ENCODE results near the gene PRKG1. TPM values are rescaled to one million over a fixed set of nuclear protein-coding genes. Genes with fewer than 3 reads are reported as not detected.

Gene PRKG1
- total and polyA plus RNA-seq, 4 donors = 0.46 to 5.1 (median 1.5) TPM

DNA sequence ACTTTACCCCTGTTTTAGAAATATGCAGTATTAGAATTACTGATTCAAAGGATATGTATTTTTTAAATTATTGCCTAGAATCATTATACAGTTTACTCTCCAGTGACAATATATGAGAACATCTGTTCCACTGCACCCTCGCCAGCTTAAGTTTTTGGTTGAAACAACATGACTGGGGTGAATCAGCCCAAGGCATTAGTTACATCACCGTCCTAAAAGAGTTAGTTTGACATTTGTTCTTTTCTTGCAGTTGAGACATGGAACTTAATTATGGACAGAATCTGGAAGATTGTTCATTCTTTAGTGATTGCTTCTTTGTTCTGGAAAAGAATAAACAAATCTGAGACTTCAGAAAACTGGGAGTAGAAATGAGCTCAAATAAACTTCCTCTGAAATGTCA, 1072.5 kb downstream of the PRKG1 start:
- no peak for DNase-seq (ENCODE audit: low spot score)
- no peak overlapping the region for H3K27ac ChIP-seq (ENCODE audit: low read depth in 1 of 2, low read length in 2 of 2)
- TF ChIP-seq GABPA (IDR thresholded peaks at IDR 0.05 in 1 of 2, conservative IDR thresholded peaks at IDR 0.05 in 1 of 2) (no peak), YY1 (IDR thresholded peaks at IDR 0.05) (no peak)
- TF ChIP-seq, protein P1, sequence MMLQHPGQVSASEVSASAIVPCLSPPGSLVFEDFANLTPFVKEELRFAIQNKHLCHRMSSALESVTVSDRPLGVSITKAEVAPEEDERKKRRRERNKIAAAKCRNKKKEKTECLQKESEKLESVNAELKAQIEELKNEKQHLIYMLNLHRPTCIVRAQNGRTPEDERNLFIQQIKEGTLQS (IDR thresholded peaks at IDR 0.05) = no peak
- H3K4me1 ChIP-seq (ENCODE audit: control insufficient read depth in 4 of 4, insufficient read depth in 4 of 4, low read length in 3 of 4) = no peaks in the 10 kb centered on the region
- H3K36me3 ChIP-seq (ENCODE audit: control insufficient read depth in 4 of 4, insufficient read depth in 3 of 4, low read depth in 1 of 4, low read length in 3 of 4) = no peaks in the 10 kb centered on the region
- no peak overlapping the region for H3K9ac ChIP-seq (ENCODE audit: low read depth in 1 of 2, low read length in 2 of 2)
- 76% methylated on average over 2 of the region's 2 CpGs for WGBS
- H3K4me3 ChIP-seq (ENCODE audit: low read depth in 1 of 3, low read length in 3 of 3) = no peak overlapping the region
- no peaks in the 10 kb centered on the region for H3K27me3 ChIP-seq (ENCODE audit: control insufficient read depth in 4 of 4, insufficient read depth in 4 of 4, low read length in 3 of 4)
- no peaks in the 10 kb centered on the region for H3K9me3 ChIP-seq (ENCODE audit: control insufficient read depth in 4 of 4, low read length in 3 of 4)

DNA sequence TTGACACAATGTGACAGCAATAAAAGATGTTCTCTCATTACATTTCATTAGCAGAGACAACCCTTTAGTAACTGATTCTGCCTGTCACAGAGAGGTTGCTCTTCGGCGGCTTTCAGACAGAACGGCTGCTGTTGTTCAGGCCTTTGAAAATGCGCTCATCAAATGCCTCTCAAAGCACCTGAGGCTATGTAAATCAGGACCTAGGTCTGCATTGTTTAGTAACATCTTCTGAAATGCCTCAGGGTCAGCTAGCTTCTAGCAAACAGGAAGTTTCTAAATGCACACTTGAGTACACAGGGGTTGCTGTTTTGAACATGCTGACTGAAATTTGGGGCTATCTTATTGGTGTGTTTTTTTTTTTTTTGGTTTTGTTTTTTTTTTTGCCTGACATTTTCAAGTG, 1096.5 kb downstream of the PRKG1 start:
- WGBS = 74% methylated on average over 4 of the region's 4 CpGs
- DNase-seq (ENCODE audit: low spot score) = no peak
- Histone ChIP-seq H3K27ac (ENCODE audit: low read depth in 1 of 2, low read length in 2 of 2) (no peak overlapping the region), H3K27me3 (ENCODE audit: control insufficient read depth in 4 of 4, insufficient read depth in 4 of 4, low read length in 3 of 4) (no peaks in the 10 kb centered on the region), H3K4me3 (ENCODE audit: low read depth in 1 of 3, low read length in 3 of 3) (no peak overlapping the region), H3K36me3 (ENCODE audit: control insufficient read depth in 4 of 4, insufficient read depth in 3 of 4, low read depth in 1 of 4, low read length in 3 of 4) (no peaks in the 10 kb centered on the region), H3K4me1 (ENCODE audit: control insufficient read depth in 4 of 4, insufficient read depth in 4 of 4, low read length in 3 of 4) (no peaks in the 10 kb centered on the region), H3K9ac (ENCODE audit: low read depth in 1 of 2, low read length in 2 of 2) (no peak overlapping the region), H3K9me3 (ENCODE audit: control insufficient read depth in 4 of 4, low read length in 3 of 4) (no peaks in the 10 kb centered on the region)
- no peak for TF ChIP-seq HNF4A (conservative IDR thresholded peaks at IDR 0.05)
- TF ChIP-seq EGR1 (IDR thresholded peaks at IDR 0.05; ENCODE audit: low read depth in 2 of 2) = no peak
- no peak for TF ChIP-seq YY1 (IDR thresholded peaks at IDR 0.05)
- TF ChIP-seq FOXA2 (IDR thresholded peaks at IDR 0.05) = no peak
- TF ChIP-seq JUND (IDR thresholded peaks at IDR 0.05) = no peak
- TF ChIP-seq, protein P2, sequence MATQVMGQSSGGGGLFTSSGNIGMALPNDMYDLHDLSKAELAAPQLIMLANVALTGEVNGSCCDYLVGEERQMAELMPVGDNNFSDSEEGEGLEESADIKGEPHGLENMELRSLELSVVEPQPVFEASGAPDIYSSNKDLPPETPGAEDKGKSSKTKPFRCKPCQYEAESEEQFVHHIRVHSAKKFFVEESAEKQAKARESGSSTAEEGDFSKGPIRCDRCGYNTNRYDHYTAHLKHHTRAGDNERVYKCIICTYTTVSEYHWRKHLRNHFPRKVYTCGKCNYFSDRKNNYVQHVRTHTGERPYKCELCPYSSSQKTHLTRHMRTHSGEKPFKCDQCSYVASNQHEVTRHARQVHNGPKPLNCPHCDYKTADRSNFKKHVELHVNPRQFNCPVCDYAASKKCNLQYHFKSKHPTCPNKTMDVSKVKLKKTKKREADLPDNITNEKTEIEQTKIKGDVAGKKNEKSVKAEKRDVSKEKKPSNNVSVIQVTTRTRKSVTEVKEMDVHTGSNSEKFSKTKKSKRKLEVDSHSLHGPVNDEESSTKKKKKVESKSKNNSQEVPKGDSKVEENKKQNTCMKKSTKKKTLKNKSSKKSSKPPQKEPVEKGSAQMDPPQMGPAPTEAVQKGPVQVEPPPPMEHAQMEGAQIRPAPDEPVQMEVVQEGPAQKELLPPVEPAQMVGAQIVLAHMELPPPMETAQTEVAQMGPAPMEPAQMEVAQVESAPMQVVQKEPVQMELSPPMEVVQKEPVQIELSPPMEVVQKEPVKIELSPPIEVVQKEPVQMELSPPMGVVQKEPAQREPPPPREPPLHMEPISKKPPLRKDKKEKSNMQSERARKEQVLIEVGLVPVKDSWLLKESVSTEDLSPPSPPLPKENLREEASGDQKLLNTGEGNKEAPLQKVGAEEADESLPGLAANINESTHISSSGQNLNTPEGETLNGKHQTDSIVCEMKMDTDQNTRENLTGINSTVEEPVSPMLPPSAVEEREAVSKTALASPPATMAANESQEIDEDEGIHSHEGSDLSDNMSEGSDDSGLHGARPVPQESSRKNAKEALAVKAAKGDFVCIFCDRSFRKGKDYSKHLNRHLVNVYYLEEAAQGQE (IDR thresholded peaks at IDR 0.05) = no peak
- TF ChIP-seq, protein P3, sequence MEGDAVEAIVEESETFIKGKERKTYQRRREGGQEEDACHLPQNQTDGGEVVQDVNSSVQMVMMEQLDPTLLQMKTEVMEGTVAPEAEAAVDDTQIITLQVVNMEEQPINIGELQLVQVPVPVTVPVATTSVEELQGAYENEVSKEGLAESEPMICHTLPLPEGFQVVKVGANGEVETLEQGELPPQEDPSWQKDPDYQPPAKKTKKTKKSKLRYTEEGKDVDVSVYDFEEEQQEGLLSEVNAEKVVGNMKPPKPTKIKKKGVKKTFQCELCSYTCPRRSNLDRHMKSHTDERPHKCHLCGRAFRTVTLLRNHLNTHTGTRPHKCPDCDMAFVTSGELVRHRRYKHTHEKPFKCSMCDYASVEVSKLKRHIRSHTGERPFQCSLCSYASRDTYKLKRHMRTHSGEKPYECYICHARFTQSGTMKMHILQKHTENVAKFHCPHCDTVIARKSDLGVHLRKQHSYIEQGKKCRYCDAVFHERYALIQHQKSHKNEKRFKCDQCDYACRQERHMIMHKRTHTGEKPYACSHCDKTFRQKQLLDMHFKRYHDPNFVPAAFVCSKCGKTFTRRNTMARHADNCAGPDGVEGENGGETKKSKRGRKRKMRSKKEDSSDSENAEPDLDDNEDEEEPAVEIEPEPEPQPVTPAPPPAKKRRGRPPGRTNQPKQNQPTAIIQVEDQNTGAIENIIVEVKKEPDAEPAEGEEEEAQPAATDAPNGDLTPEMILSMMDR (IDR thresholded peaks at IDR 0.05; ENCODE audit: low read depth, low read length, missing input control) = no peak
- no peak for TF ChIP-seq RXRA (IDR thresholded peaks at IDR 0.05)
- no peak for TF ChIP-seq NR2F2 (IDR thresholded peaks at IDR 0.05)
- TF ChIP-seq, protein P1 (IDR thresholded peaks at IDR 0.05) = no peak
- TF ChIP-seq, protein P4, sequence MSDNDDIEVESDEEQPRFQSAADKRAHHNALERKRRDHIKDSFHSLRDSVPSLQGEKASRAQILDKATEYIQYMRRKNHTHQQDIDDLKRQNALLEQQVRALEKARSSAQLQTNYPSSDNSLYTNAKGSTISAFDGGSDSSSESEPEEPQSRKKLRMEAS (IDR thresholded peaks at IDR 0.05) = no peak

DNA sequence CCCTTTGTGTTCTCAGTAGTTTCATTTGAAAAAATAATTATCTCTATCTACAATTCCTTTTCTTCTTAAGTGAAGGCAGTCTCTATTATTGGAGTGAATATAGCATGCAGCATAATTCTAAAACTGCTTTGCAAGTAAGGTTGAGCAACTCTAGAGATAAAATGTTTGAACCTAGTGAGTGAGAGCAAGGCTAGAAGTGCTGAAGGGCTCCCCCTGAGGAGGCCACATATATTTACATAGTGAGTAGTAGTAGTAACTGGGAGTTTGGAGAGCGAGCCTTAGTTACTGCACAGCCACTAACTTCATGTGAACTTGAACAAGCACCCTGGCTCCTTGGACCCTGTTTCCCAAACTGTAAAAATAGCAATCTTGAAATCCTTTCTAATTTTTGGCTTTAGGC, 1098.3 kb downstream of the PRKG1 start:
- Histone ChIP-seq H3K27me3 (ENCODE audit: control insufficient read depth in 4 of 4, insufficient read depth in 4 of 4, low read length in 3 of 4) (no peaks in the 10 kb centered on the region), H3K27ac (ENCODE audit: low read depth in 1 of 2, low read length in 2 of 2) (no peak overlapping the region), H3K9me3 (ENCODE audit: control insufficient read depth in 4 of 4, low read length in 3 of 4) (no peaks in the 10 kb centered on the region), H3K9ac (ENCODE audit: low read depth in 1 of 2, low read length in 2 of 2) (no peak overlapping the region), H3K36me3 (ENCODE audit: control insufficient read depth in 4 of 4, insufficient read depth in 3 of 4, low read depth in 1 of 4, low read length in 3 of 4) (no peaks in the 10 kb centered on the region), H3K4me1 (ENCODE audit: control insufficient read depth in 4 of 4, insufficient read depth in 4 of 4, low read length in 3 of 4) (no peaks in the 10 kb centered on the region), H3K4me3 (ENCODE audit: low read depth in 1 of 3, low read length in 3 of 3) (no peak overlapping the region)
- no peak for DNase-seq (ENCODE audit: low spot score)
- TF ChIP-seq, protein P3 (IDR thresholded peaks at IDR 0.05; ENCODE audit: low read depth, low read length, missing input control) = no peak
- TF ChIP-seq RAD21 (IDR thresholded peaks at IDR 0.05) (no peak), FOXA2 (IDR thresholded peaks at IDR 0.05) (no peak), TAF1 (conservative IDR thresholded peaks at IDR 0.05) (no peak), YY1 (IDR thresholded peaks at IDR 0.05) (no peak), NR2F2 (IDR thresholded peaks at IDR 0.05) (no peak), JUND (IDR thresholded peaks at IDR 0.05) (no peak)
- TF ChIP-seq, protein P4 (IDR thresholded peaks at IDR 0.05) = no peak
- TF ChIP-seq, protein P5, sequence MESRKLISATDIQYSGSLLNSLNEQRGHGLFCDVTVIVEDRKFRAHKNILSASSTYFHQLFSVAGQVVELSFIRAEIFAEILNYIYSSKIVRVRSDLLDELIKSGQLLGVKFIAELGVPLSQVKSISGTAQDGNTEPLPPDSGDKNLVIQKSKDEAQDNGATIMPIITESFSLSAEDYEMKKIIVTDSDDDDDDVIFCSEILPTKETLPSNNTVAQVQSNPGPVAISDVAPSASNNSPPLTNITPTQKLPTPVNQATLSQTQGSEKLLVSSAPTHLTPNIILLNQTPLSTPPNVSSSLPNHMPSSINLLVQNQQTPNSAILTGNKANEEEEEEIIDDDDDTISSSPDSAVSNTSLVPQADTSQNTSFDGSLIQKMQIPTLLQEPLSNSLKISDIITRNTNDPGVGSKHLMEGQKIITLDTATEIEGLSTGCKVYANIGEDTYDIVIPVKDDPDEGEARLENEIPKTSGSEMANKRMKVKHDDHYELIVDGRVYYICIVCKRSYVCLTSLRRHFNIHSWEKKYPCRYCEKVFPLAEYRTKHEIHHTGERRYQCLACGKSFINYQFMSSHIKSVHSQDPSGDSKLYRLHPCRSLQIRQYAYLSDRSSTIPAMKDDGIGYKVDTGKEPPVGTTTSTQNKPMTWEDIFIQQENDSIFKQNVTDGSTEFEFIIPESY (IDR thresholded peaks at IDR 0.05) = no peak
- 69% methylated on average over 1 of the region's 1 CpG for WGBS
